HCT116 (cell line): Measurements from ENCODE around the gene CYRIA. TPM values are rescaled to one million over a fixed set of nuclear protein-coding genes. Genes with fewer than 3 reads are reported as not detected.

ENCODE experiments used
- ATAC-seq: fragments of 200-7000 bp; cut with Tn5 transposase; 2 replicates; pipeline ENCODE4 v1.9.1; 2020; ENCODE audit warnings: mild to moderate bottlenecking, moderate library complexity
- BruUV-seq: library from RNA; stranded (reverse); fragments of 400-500 nt; replicated peaks from 2 replicates; lab custom pipeline; 2021; lab: Mats Ljungman, UMichigan
- CTCF ChIA-PET: fragments of 300-600 bp; sonication (Branson Sonifier 250); formaldehyde crosslinking; loops from one replicate; lab custom pipeline; 2021; ENCODE audit warnings: antibody characterized with exemption; lab: Charles Lee
- POLR2A ChIA-PET: fragments of 300-600, 350-600 bp; sonication (Branson Sonifier 250); formaldehyde crosslinking; loops from one replicate; lab custom pipeline; 2021; ENCODE audit warnings: antibody characterized with exemption; lab: Charles Lee
- RAD21 ChIA-PET, 2 experiments: fragments of 300-600 bp; sonication (Branson Sonifier 250); formaldehyde crosslinking; loops; one replicate each; lab custom pipeline; 2023; ENCODE audit warnings: low total read pairs in 2 of 2; ENCODE audit not compliant: uncharacterized antibody in 2 of 2, unreplicated experiment in 2 of 2, low non-redundant PET in 1 of 2; lab: Charles Lee
- DNase-seq: peaks from one replicate; pipeline ENCODE4 v3.0.0-alpha.2; 2010; ENCODE audit warnings: low read depth, low spot score
- H2AFZ ChIP-seq: fragments of 200-600 bp; shearing (Covaris generic), sonication (generic); 2 replicates; pipeline ENCODE4 v1.6.1; 2017; ENCODE audit warnings: low read depth, mixed run types, mixed read lengths, antibody characterized with exemption, low read length; ENCODE audit not compliant: poor library complexity, severe bottlenecking
- H3K27ac ChIP-seq: 2 replicates; pipeline ENCODE4 v1.5.1; 2012; ENCODE audit warnings: low read depth, low read length
- H3K27me3 ChIP-seq: fragments of 200-600 bp; sonication (generic); 2 replicates; pipeline ENCODE4 v1.6.1; 2016; ENCODE audit warnings: mixed run types, low read length, mixed read lengths; ENCODE audit not compliant: insufficient read depth
- H3K36me3 ChIP-seq, 2 experiments: fragments of 200-500 bp in 1 of 2; fragments of 200-600 bp in 1 of 2; sonication (Bioruptor generic) in 1 of 2; sonication (generic) in 1 of 2; 2 replicates each; pipeline versions ENCODE4 v1.5.1 to v1.6.1; 2014 to 2016; ENCODE audit warnings: low read length in 2 of 2, inconsistent platforms in 1 of 2, mixed read lengths in 1 of 2, mixed run types in 1 of 2; ENCODE audit not compliant: insufficient read depth in 2 of 2, control insufficient read depth in 1 of 2
- H3K4me1 ChIP-seq, 2 experiments: fragments of 200-600 bp in 1 of 2; sonication (generic) in 1 of 2; 2 replicates each; pipeline versions ENCODE4 v1.5.1 to v1.6.1; 2012 to 2017; ENCODE audit warnings: low read length in 2 of 2, inconsistent platforms in 1 of 2, mild to moderate bottlenecking in 1 of 2, mixed read lengths in 1 of 2, mixed run types in 1 of 2, moderate library complexity in 1 of 2; ENCODE audit not compliant: insufficient read depth in 2 of 2, control insufficient read depth in 1 of 2
- H3K4me2 ChIP-seq: fragments of 200-600 bp; sonication (generic); 2 replicates; pipeline ENCODE4 v1.6.1; 2017; ENCODE audit warnings: mixed run types, low read length, mixed read lengths
- H3K4me3 ChIP-seq, 2 experiments: fragments of 200-600 bp in 1 of 2; sonication (generic) in 1 of 2; replicated peaks in 1 of 2; 2 replicates each; pipeline ENCODE4 v1.5.1; 2011 to 2016; ENCODE audit warnings: low read length in 2 of 2, control low read depth in 1 of 2, low read depth in 1 of 2, mild to moderate bottlenecking in 1 of 2, mixed read lengths in 1 of 2, mixed run types in 1 of 2
- H3K79me2 ChIP-seq: fragments of 200-600 bp; sonication (generic); 2 replicates; pipeline ENCODE4 v1.6.1; 2017; ENCODE audit warnings: mild to moderate bottlenecking, mixed run types, low read length, moderate library complexity, mixed read lengths; ENCODE audit not compliant: insufficient read depth
- H3K9ac ChIP-seq: fragments of 200-600 bp; sonication (generic); 2 replicates; pipeline ENCODE4 v1.6.1; 2016; ENCODE audit warnings: low read length, mixed read lengths
- H3K9me2 ChIP-seq: fragments of 200-600 bp; sonication (generic), shearing (Covaris generic); 2 replicates; pipeline ENCODE4 v1.6.1; 2017; ENCODE audit warnings: mixed run types, mild to moderate bottlenecking, moderate library complexity; ENCODE audit not compliant: insufficient read depth
- H3K9me3 ChIP-seq, 2 experiments: fragments of 200-500 bp in 1 of 2; fragments of 200-600 bp in 1 of 2; sonication (Bioruptor generic) in 1 of 2; sonication (generic) in 1 of 2; 2 replicates each; pipeline ENCODE4 v1.6.1; 2014 to 2017; ENCODE audit warnings: low read length in 2 of 2, mixed read lengths in 2 of 2, inconsistent platforms in 1 of 2, low read depth in 1 of 2, mild to moderate bottlenecking in 1 of 2, mixed run types in 1 of 2, moderate library complexity in 1 of 2; ENCODE audit not compliant: control insufficient read depth in 1 of 2, insufficient read depth in 1 of 2
- H4K20me1 ChIP-seq: fragments of 200-600 bp; sonication (generic), shearing (Covaris generic); 2 replicates; pipeline ENCODE4 v1.6.1; 2017; ENCODE audit warnings: mixed run types, mild to moderate bottlenecking, moderate library complexity; ENCODE audit not compliant: insufficient read depth
- CBX3 ChIP-seq: IDR thresholded peaks from 2 replicates; pipeline ENCODE4 v1.6.1; 2012; ENCODE audit warnings: low read depth
- CTCF ChIP-seq, 3 experiments: fragments of 200-600 bp in 1 of 3; sonication (generic) in 1 of 3; IDR thresholded peaks in 2 of 3; conservative IDR thresholded peaks in 1 of 3; 2 replicates each; pipeline ENCODE4 v1.5.1; 2012 to 2017; ENCODE audit warnings: low read depth in 2 of 3, low read length in 2 of 3, antibody characterized with exemption in 1 of 3, borderline replicate concordance in 1 of 3, control low read depth in 1 of 3, mild to moderate bottlenecking in 1 of 3, mixed read lengths in 1 of 3, mixed run types in 1 of 3, moderate library complexity in 1 of 3; ENCODE audit not compliant: insufficient read depth in 1 of 3
- EGR1 ChIP-seq: IDR thresholded peaks from 2 replicates; pipeline ENCODE4 v1.6.1; 2012; ENCODE audit warnings: low read depth
- EZH2 ChIP-seq: fragments of 200-600 bp; sonication (generic); IDR thresholded peaks from 2 replicates; pipeline ENCODE4 v1.6.1; 2017; ENCODE audit warnings: antibody characterized with exemption, mixed run types
- EZH2phosphoT487 ChIP-seq: fragments of 200-600 bp; IDR thresholded peaks from 2 replicates; pipeline ENCODE4 v1.6.1; 2018; ENCODE audit warnings: antibody characterized with exemption, borderline replicate concordance
- FOSL1 ChIP-seq: IDR thresholded peaks from 2 replicates; pipeline ENCODE4 v1.6.1; 2012; ENCODE audit warnings: low read depth
- JUND ChIP-seq: IDR thresholded peaks from 2 replicates; pipeline ENCODE4 v1.6.1; 2012
- POLR2A ChIP-seq: IDR thresholded peaks from 2 replicates; pipeline ENCODE4 v1.7.0; 2011; ENCODE audit warnings: borderline replicate concordance; ENCODE audit not compliant: insufficient read depth, insufficient read length; ENCODE audit errors: extremely low read depth
- RAD21 ChIP-seq: IDR thresholded peaks from 2 replicates; pipeline ENCODE4 v1.6.1; 2012; ENCODE audit warnings: low read depth, mild to moderate bottlenecking
- REST ChIP-seq: IDR thresholded peaks from 2 replicates; pipeline ENCODE4 v1.6.1; 2012; ENCODE audit warnings: low read depth
- TCF7L2 ChIP-seq: IDR thresholded peaks from 2 replicates; pipeline ENCODE4 v1.7.0; 2011; ENCODE audit warnings: borderline replicate concordance, inconsistent platforms; ENCODE audit not compliant: insufficient read depth, insufficient read length; ENCODE audit errors: extremely low read depth
- ZFX ChIP-seq: fragments of 450-650 bp; IDR thresholded peaks from 2 replicates; pipeline ENCODE4 v1.6.1; 2017
- ZNF274 ChIP-seq: fragments of 200-500 bp; sonication (Bioruptor generic); IDR thresholded peaks from 2 replicates; pipeline ENCODE4 v1.6.1; 2014; ENCODE audit warnings: mild to moderate bottlenecking, low read depth, low read length, inconsistent platforms
- intact Hi-C: fragments of 100-400 bp; cut with micrococcal nuclease; formaldehyde crosslinking; loops from 2 replicates; pipeline ENCODE4 v1.10.0; 2022
- total RNA-seq: library from RNA; stranded (reverse); gene quantifications from one replicate; pipeline ENCODE4 v1.2.1, GENCODE V29; 2021; ENCODE audit not compliant: unreplicated experiment
- TF ChIP-seq, protein P1 (sequence below): IDR thresholded peaks from 2 replicates; pipeline ENCODE4 v1.6.1; 2012

The CYRIA gene
- total RNA-seq, 1 experiment from 2014 or later = 0.44 TPM

DNA sequence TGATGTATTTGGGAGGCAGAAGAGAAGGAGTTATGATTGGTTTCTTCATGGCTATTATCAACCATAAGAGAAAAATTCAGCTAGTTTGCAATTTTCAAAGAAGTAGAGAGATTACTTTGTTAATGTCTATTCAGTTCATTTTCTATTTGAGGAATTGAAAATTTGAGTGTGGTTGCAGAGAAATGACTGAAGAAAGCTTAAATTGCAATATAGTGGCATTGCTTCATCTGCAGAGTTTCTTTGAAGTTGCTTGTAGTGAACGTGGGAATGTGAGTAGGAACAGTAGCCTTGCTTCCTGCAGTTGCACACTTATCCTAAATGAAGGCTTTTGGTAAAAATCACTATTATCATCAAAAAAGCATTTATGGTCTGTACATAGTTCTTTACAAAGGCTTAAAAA lies 14.7 kb upstream of the CYRIA start:
- no peaks in the 10 kb centered on the region for H3K36me3 ChIP-seq
- no peak overlapping the region for H3K4me2 ChIP-seq
- H3K27me3 ChIP-seq = peaks cover 16% of the 10 kb centered on the region
- no peaks in the 10 kb centered on the region for H3K9me2 ChIP-seq
- no TSS peak for BruUV-seq
- ChIA-PET POLR2A (no interaction called here), CTCF (no interaction called here), RAD21 (no interaction called here)
- H3K9ac ChIP-seq = no peak overlapping the region
- no peak for ATAC-seq
- no peak overlapping the region for H2AFZ ChIP-seq
- no peak overlapping the region for H3K4me3 ChIP-seq
- no peak for DNase-seq
- no peak overlapping the region for H3K27ac ChIP-seq
- TF ChIP-seq POLR2A (no peak), EZH2 (no peak), FOSL1 (no peak), CBX3 (no peak), CTCF (IDR thresholded peaks at IDR 0.05 in 2 of 3, conservative IDR thresholded peaks at IDR 0.05 in 1 of 3; ENCODE audit: borderline replicate concordance in 1 of 3, insufficient read depth in 1 of 3, low read depth in 2 of 3, low read length in 2 of 3) (no peak), EZH2phosphoT487 (no peak), REST (no peak), ZNF274 (no peak), ZFX (no peak), EGR1 (no peak), JUND (no peak), TCF7L2 (no peak), RAD21 (no peak)
- TF ChIP-seq, protein P1, sequence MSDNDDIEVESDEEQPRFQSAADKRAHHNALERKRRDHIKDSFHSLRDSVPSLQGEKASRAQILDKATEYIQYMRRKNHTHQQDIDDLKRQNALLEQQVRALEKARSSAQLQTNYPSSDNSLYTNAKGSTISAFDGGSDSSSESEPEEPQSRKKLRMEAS = no peak
- no peaks in the 10 kb centered on the region for H4K20me1 ChIP-seq
- no peaks in the 10 kb centered on the region for H3K9me3 ChIP-seq
- H3K79me2 ChIP-seq = no peaks in the 10 kb centered on the region
- intact Hi-C loops = no loop called here
- no peaks in the 10 kb centered on the region for H3K4me1 ChIP-seq
